Thyroid gland (tissue), 4 donors: Measurements from ENCODE around the gene UGT8. TPM values are rescaled to one million over a fixed set of nuclear protein-coding genes. Genes with fewer than 3 reads are reported as not detected.

Source experiments
- DNase-seq, 2 donors: peaks; one replicate each; pipeline ENCODE4 v3.0.0-alpha.2; 2019
- H3K27ac ChIP-seq, 3 donors: fragments of 200-600 bp; sonication (generic); 1 replicate in 2 of 3; 2 replicates in 1 of 3; pipeline ENCODE4 v1.5.1; 2016 to 2019; ENCODE audit warnings: mild to moderate bottlenecking in 1 of 3, moderate library complexity in 1 of 3
- H3K27me3 ChIP-seq: fragments of 200-600 bp; sonication (generic); one replicate; pipeline ENCODE4 v1.5.1; 2019
- H3K36me3 ChIP-seq, 2 donors: fragments of 200-600 bp; sonication (generic); one replicate each; pipeline ENCODE4 v1.5.1; 2016 to 2019
- H3K4me1 ChIP-seq, 2 donors: fragments of 200-600 bp; sonication (generic); one replicate each; pipeline ENCODE4 v1.5.1; 2017 to 2019
- H3K4me3 ChIP-seq, 3 donors: fragments of 200-600 bp; sonication (generic); replicated peaks in 1 of 3; 1 replicate in 2 of 3; 2 replicates in 1 of 3; pipeline ENCODE4 v1.5.1; 2016; ENCODE audit warnings: mild to moderate bottlenecking in 1 of 3
- H3K9me3 ChIP-seq: fragments of 200-600 bp; sonication (generic); one replicate; pipeline ENCODE4 v1.5.1; 2017
- POLR2A ChIP-seq, 2 donors: fragments of 450-650 bp; IDR thresholded peaks; one replicate each; pipeline ENCODE4 v1.6.1; 2017; ENCODE audit warnings: antibody characterized with exemption in 2 of 2, mild to moderate bottlenecking in 2 of 2, moderate library complexity in 1 of 2
- WGBS, 2 donors: methylation state at CpG; one replicate each; pipeline ENCODE4 v1.1.5; 2017; 5-methylcytosine and 5-hydroxymethylcytosine counted together
- intact Hi-C: fragments of 100-400 bp; cut with DNase I; formaldehyde crosslinking; loops from one replicate; pipeline ENCODE4 v1.15.1; 2023
- total RNA-seq, 4 donors: library from RNA; depleted of rRNA; stranded (reverse); fragments of >200 nt; gene quantifications; one replicate each; pipeline ENCODE4 v1.2.3, GENCODE V29; 2016
- TF ChIP-seq, protein P1 (sequence below), 6 experiments: fragments of 200-600 bp in 3 of 6; fragments of 450-650 bp in 3 of 6; sonication (generic) in 3 of 6; IDR thresholded peaks; one replicate each; pipeline ENCODE4 v1.5.1; 2016 to 2019; ENCODE audit warnings: antibody characterized with exemption in 6 of 6, mild to moderate bottlenecking in 2 of 6, inconsistent platforms in 1 of 6, moderate library complexity in 1 of 6

The UGT8 gene, protein sequence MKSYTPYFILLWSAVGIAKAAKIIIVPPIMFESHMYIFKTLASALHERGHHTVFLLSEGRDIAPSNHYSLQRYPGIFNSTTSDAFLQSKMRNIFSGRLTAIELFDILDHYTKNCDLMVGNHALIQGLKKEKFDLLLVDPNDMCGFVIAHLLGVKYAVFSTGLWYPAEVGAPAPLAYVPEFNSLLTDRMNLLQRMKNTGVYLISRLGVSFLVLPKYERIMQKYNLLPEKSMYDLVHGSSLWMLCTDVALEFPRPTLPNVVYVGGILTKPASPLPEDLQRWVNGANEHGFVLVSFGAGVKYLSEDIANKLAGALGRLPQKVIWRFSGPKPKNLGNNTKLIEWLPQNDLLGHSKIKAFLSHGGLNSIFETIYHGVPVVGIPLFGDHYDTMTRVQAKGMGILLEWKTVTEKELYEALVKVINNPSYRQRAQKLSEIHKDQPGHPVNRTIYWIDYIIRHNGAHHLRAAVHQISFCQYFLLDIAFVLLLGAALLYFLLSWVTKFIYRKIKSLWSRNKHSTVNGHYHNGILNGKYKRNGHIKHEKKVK
- total RNA-seq = 10 to 100 TPM in 3 of 4 donors, 1 to 10 TPM in 1; 7.8 to 21.0 (median 13.6) TPM

DNA sequence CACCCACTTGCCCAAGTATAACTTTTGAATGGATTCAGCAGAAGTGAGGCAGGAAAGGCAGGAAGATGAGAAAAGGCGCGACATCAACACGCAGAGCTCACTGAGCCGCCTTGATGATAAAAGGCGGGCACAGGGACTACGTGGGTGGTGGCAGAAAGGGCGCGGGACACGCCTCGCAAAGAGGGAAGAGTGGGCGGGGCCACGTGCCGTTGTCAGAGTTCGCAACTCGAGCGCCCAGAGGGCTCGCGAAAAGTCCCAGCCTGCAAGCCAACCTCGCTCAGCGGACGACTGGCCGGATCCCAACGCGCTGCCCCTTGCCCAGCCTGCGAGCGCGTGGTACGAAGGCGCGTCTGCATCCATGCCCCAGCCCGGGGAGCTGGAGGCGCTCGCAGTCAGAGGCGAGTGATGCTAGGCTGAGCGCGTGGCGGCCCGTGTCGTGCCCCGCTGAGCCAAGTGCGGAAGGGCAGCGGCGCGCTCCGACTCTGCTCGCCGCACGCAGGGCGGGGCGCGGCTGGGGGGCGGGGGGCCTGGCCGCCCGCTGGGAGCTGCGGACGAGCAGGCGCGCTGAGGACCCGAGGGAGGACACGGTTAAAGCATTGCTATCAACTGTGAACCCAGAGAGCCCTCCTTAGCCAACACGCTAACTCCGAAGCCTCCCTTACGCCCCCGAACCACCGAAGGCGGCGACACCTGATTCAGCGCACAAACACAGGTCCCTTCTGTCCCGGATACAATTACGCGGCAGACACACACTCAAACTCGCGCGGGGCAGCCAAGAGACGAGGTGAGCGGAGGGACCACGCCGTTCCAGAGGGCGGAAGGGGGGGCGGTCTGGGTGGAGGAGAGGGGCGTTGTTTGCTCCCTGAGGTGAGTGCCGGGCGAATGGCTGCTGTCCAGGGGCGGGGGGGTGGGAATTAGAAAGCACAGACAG is at the start of gene UGT8:
Gene UGT8, plus strand, starts transcription at position 617 of the 931 bp plus-strand sequence. CDS start 24,074 bp downstream, outside the sequence.
- DNase-seq = peak; percentile 79 to 80
- 3 to 4% methylated on average over 28 to 41 of the region's 84 CpGs for WGBS, 2 donors

DNA sequence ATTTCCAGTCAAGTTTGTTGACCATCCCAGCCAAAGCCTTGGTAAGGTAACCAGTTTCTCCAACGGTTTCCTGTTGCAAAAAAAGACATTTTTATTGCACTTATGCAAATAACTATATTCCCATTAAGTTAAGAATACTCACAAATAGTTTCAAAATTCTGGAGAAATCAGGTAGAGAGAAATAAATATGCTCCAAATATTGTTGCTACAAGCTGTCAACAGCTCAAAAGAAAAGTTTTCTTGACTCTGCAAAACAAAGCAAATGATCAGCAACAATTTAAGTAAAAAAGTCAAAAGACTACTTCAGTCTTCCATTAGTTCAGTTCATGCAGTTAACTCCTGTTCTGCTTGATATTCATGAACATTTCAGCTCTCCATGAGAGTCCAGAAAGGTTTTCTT is 49.0 kb upstream of the UGT8 start:
- intact Hi-C loops = no loop called here
- TF ChIP-seq, protein P1, sequence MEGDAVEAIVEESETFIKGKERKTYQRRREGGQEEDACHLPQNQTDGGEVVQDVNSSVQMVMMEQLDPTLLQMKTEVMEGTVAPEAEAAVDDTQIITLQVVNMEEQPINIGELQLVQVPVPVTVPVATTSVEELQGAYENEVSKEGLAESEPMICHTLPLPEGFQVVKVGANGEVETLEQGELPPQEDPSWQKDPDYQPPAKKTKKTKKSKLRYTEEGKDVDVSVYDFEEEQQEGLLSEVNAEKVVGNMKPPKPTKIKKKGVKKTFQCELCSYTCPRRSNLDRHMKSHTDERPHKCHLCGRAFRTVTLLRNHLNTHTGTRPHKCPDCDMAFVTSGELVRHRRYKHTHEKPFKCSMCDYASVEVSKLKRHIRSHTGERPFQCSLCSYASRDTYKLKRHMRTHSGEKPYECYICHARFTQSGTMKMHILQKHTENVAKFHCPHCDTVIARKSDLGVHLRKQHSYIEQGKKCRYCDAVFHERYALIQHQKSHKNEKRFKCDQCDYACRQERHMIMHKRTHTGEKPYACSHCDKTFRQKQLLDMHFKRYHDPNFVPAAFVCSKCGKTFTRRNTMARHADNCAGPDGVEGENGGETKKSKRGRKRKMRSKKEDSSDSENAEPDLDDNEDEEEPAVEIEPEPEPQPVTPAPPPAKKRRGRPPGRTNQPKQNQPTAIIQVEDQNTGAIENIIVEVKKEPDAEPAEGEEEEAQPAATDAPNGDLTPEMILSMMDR (IDR thresholded peaks at IDR 0.05) = no peak
- TF ChIP-seq POLR2A (IDR thresholded peaks at IDR 0.05) = no peak

More for the DNA sequence above, at the start of gene UGT8:
- intact Hi-C loops = no loop called here
- Histone ChIP-seq H3K36me3 (no peaks in the 10 kb centered on the region), H3K27me3 (no peaks in the 10 kb centered on the region), H3K4me3 (peak within 1 kb of the TSS; percentile 39 to 76 (median 47)), H3K9me3 (no peaks in the 10 kb centered on the region), H3K27ac (peak within 1 kb of the TSS in 2 of 3 donors; percentile 20 to 22), H3K4me1 (peaks cover 0 to 5% of the 10 kb centered on the region in 2 donors)
- TF ChIP-seq, protein P1 (IDR thresholded peaks at IDR 0.05) = no peak
- peak in 1 of 2 donors; percentile 48 for TF ChIP-seq POLR2A (IDR thresholded peaks at IDR 0.05)

DNA sequence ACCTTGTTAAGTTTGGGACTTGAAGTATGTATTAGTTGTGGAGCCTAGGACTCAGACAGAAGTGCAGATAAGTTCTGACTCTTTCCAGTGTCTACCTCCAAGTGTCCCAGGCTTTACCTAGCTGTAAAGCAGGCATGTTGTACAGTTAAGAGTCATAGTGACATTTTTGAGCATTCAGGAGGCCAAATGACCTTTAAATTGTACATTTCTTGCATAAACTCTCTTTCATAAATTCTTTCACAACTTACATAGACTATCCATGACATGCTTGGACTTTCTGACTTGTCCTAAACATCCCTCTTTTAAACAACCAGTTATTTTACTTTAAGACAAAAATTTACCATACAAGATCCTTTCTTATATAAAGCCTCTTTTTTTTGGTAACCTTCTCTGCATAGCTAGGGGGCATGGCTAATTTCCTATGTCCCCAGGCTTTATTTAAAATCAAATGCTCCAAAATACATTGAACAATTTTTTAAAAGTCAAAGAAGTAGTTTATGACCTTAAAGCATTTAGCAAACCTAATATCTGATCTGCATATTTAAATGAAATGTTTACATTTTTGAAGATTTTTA is 40.1 kb upstream of the UGT8 start:
- H3K4me3 ChIP-seq = no peak overlapping the region
- no peaks in the 10 kb centered on the region for H3K9me3 ChIP-seq
- intact Hi-C loops = no loop called here
- no peak overlapping the region for H3K27ac ChIP-seq
- DNase-seq = no peak
- peaks cover 6 to 9% of the 10 kb centered on the region in 2 donors for H3K4me1 ChIP-seq
- H3K36me3 ChIP-seq = no peaks in the 10 kb centered on the region
- TF ChIP-seq POLR2A (IDR thresholded peaks at IDR 0.05) = no peak
- TF ChIP-seq, protein P1 (IDR thresholded peaks at IDR 0.05) = no peak
- no peaks in the 10 kb centered on the region for H3K27me3 ChIP-seq

More for the DNA sequence above, 49.0 kb upstream of the UGT8 start:
- Histone ChIP-seq H3K27ac (no peak overlapping the region), H3K27me3 (no peaks in the 10 kb centered on the region), H3K4me3 (no peak overlapping the region), H3K4me1 (no peaks in the 10 kb centered on the region), H3K36me3 (no peaks in the 10 kb centered on the region), H3K9me3 (no peaks in the 10 kb centered on the region)
- no peak for DNase-seq
- 38 to 40% methylated on average over 1 of the region's 1 CpG for WGBS, 2 donors

DNA sequence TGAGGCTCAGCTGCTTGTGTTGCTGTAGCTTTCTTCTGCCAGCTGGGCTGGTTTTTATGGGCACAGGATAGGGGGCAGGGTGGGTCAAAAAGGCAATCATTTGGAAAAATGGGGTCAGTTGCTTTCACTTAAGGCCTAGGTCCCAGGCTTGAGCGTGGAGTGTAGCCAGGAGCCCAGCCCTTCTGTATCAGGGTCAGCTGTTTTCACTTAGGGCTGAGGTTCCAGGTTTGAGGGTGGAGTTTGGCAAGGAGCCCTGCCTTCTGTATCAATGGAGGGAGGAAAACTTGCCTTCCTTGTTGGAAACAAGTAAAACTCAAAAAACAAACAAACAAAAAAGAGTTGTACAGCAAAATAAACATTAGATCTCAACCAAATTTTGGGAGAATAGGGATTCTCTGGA is 37.0 kb upstream of the UGT8 start:
- peaks cover 6 to 9% of the 10 kb centered on the region in 2 donors for H3K4me1 ChIP-seq
- no peak overlapping the region for H3K4me3 ChIP-seq
- 47 to 61% methylated on average over 1 of the region's 1 CpG for WGBS, 2 donors
- no peaks in the 10 kb centered on the region for H3K36me3 ChIP-seq
- no peak overlapping the region for H3K27ac ChIP-seq
- DNase-seq = peak; percentile 58 to 60
- TF ChIP-seq POLR2A (IDR thresholded peaks at IDR 0.05) = no peak
- TF ChIP-seq, protein P1 (IDR thresholded peaks at IDR 0.05) = no peak
- H3K9me3 ChIP-seq = no peaks in the 10 kb centered on the region
- intact Hi-C loops = no loop called here
- H3K27me3 ChIP-seq = no peaks in the 10 kb centered on the region
